Panc1 (cell line): ENCODE results near the gene TAS2R8. TPM values are rescaled to one million over a fixed set of nuclear protein-coding genes. Genes with fewer than 3 reads are reported as not detected.

Source experiments
- ATAC-seq: fragments of 200-7000 bp; cut with Tn5 transposase; 2 replicates; pipeline ENCODE4 v1.9.1; 2020; ENCODE audit warnings: mild to moderate bottlenecking, moderate library complexity
- BruUV-seq: library from RNA; stranded (reverse); fragments of 400-500 nt; replicated peaks from 2 replicates; lab custom pipeline; 2021; lab: Mats Ljungman, UMichigan
- CTCF ChIA-PET: fragments of 300-600 bp; sonication (Branson Sonifier 250); formaldehyde crosslinking; loops from one replicate; lab custom pipeline; 2022; ENCODE audit warnings: antibody characterized with exemption; lab: Charles Lee
- POLR2A ChIA-PET: fragments of 300-600 bp; sonication (Branson Sonifier 250); formaldehyde crosslinking; loops from one replicate; lab custom pipeline; 2022; ENCODE audit warnings: antibody characterized with exemption; lab: Charles Lee
- DNase-seq: peaks from one replicate; pipeline ENCODE4 v3.0.0-alpha.2; 2010; ENCODE audit warnings: low read depth, low spot score
- H3K27ac ChIP-seq: 2 replicates; pipeline ENCODE4 v1.5.1; 2011; ENCODE audit warnings: mild to moderate bottlenecking, low read length, inconsistent platforms
- H3K27me3 ChIP-seq: fragments of 200-500 bp; sonication (Bioruptor generic); 2 replicates; pipeline ENCODE4 v1.6.0; 2014; ENCODE audit warnings: low read length, inconsistent platforms; ENCODE audit not compliant: control insufficient read depth, insufficient read depth
- H3K36me3 ChIP-seq: fragments of 200-500 bp; sonication (Bioruptor generic); 2 replicates; pipeline ENCODE4 v1.5.1; 2014; ENCODE audit warnings: inconsistent platforms, mild to moderate bottlenecking, low read length, moderate library complexity; ENCODE audit not compliant: control insufficient read depth, insufficient read depth
- H3K4me1 ChIP-seq: 2 replicates; pipeline ENCODE4 v1.5.1; 2011; ENCODE audit warnings: inconsistent platforms, mild to moderate bottlenecking, low read length, moderate library complexity; ENCODE audit not compliant: control insufficient read depth, insufficient read depth
- H3K4me3 ChIP-seq, 2 experiments: 2 replicates each; pipeline ENCODE4 v1.5.1; 2011 to 2012; ENCODE audit warnings: low read depth in 2 of 2, low read length in 2 of 2, mild to moderate bottlenecking in 2 of 2, inconsistent platforms in 1 of 2, moderate library complexity in 1 of 2
- H3K9me3 ChIP-seq: fragments of 200-500 bp; sonication (Bioruptor generic); 2 replicates; pipeline ENCODE4 v1.5.1; 2014; ENCODE audit warnings: low read depth, mild to moderate bottlenecking, inconsistent platforms, low read length, moderate library complexity; ENCODE audit not compliant: control insufficient read depth, insufficient read depth
- POLR2AphosphoS5 ChIP-seq: IDR thresholded peaks from 2 replicates; pipeline ENCODE4 v1.6.1; 2012; ENCODE audit warnings: mild to moderate bottlenecking, low read depth, low read length, moderate library complexity
- SIN3A ChIP-seq: IDR thresholded peaks from 2 replicates; pipeline ENCODE4 v1.6.1; 2012; ENCODE audit warnings: low read depth, mild to moderate bottlenecking, low read length, moderate library complexity, borderline replicate concordance; ENCODE audit not compliant: insufficient read depth
- TCF7L2 ChIP-seq: IDR thresholded peaks from 2 replicates; pipeline ENCODE4 v1.6.1; 2011; ENCODE audit warnings: mild to moderate bottlenecking, low read depth, low read length, inconsistent platforms
- in situ Hi-C: cut with HindIII; loops from 2 replicates; pipeline ENCODE4 v1.10.0; 2016; ENCODE audit warnings: low sequenced_read_pairs, low pct_unique_long_range_greater_than_20kb
- intact Hi-C: fragments of 100-400 bp; cut with micrococcal nuclease; formaldehyde crosslinking; loops from one replicate; pipeline ENCODE4 v1.10.0; 2022; ENCODE audit not compliant: unreplicated experiment
- total RNA-seq: library from RNA; stranded (reverse); gene quantifications from one replicate; pipeline ENCODE4 v1.2.1, GENCODE V29; 2021; ENCODE audit not compliant: unreplicated experiment
- TF ChIP-seq, protein P1 (sequence below): fragments of 450-650 bp; IDR thresholded peaks from 2 replicates; pipeline ENCODE4 v1.5.1; 2017; ENCODE audit warnings: mild to moderate bottlenecking
- TF ChIP-seq, protein P2 (sequence below), 2 experiments: IDR thresholded peaks; 2 replicates each; pipeline ENCODE4 v1.6.1; 2011 to 2012; ENCODE audit warnings: low read depth in 2 of 2, control low read depth in 1 of 2, low read length in 1 of 2, mild to moderate bottlenecking in 1 of 2, moderate library complexity in 1 of 2; ENCODE audit not compliant: insufficient read depth in 1 of 2

Gene TAS2R8
- total RNA-seq, 1 experiment from 2014 or later: not detected

- BruUV-seq: no TSS peak
- ATAC-seq: no peak
- ChIA-PET POLR2A (no interaction called here), CTCF (no interaction called here)
- Histone ChIP-seq H3K4me1 (no peaks in the 10 kb centered on the region), H3K27me3 (no peaks in the 10 kb centered on the region), H3K4me3 (no peak overlapping the region), H3K9me3 (no peaks in the 10 kb centered on the region), H3K36me3 (no peaks in the 10 kb centered on the region), H3K27ac (no peak overlapping the region)
- in situ Hi-C loops: no loop called here
- intact Hi-C loops: no loop called here
- TF ChIP-seq, protein P1, sequence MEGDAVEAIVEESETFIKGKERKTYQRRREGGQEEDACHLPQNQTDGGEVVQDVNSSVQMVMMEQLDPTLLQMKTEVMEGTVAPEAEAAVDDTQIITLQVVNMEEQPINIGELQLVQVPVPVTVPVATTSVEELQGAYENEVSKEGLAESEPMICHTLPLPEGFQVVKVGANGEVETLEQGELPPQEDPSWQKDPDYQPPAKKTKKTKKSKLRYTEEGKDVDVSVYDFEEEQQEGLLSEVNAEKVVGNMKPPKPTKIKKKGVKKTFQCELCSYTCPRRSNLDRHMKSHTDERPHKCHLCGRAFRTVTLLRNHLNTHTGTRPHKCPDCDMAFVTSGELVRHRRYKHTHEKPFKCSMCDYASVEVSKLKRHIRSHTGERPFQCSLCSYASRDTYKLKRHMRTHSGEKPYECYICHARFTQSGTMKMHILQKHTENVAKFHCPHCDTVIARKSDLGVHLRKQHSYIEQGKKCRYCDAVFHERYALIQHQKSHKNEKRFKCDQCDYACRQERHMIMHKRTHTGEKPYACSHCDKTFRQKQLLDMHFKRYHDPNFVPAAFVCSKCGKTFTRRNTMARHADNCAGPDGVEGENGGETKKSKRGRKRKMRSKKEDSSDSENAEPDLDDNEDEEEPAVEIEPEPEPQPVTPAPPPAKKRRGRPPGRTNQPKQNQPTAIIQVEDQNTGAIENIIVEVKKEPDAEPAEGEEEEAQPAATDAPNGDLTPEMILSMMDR: no peak
- TF ChIP-seq, protein P2, sequence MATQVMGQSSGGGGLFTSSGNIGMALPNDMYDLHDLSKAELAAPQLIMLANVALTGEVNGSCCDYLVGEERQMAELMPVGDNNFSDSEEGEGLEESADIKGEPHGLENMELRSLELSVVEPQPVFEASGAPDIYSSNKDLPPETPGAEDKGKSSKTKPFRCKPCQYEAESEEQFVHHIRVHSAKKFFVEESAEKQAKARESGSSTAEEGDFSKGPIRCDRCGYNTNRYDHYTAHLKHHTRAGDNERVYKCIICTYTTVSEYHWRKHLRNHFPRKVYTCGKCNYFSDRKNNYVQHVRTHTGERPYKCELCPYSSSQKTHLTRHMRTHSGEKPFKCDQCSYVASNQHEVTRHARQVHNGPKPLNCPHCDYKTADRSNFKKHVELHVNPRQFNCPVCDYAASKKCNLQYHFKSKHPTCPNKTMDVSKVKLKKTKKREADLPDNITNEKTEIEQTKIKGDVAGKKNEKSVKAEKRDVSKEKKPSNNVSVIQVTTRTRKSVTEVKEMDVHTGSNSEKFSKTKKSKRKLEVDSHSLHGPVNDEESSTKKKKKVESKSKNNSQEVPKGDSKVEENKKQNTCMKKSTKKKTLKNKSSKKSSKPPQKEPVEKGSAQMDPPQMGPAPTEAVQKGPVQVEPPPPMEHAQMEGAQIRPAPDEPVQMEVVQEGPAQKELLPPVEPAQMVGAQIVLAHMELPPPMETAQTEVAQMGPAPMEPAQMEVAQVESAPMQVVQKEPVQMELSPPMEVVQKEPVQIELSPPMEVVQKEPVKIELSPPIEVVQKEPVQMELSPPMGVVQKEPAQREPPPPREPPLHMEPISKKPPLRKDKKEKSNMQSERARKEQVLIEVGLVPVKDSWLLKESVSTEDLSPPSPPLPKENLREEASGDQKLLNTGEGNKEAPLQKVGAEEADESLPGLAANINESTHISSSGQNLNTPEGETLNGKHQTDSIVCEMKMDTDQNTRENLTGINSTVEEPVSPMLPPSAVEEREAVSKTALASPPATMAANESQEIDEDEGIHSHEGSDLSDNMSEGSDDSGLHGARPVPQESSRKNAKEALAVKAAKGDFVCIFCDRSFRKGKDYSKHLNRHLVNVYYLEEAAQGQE (IDR thresholded peaks at IDR 0.05; ENCODE audit: insufficient read depth in 1 of 2, low read depth in 2 of 2, low read length in 1 of 2): no peak
- TF ChIP-seq TCF7L2 (no peak), POLR2AphosphoS5 (no peak), SIN3A (no peak)
- DNase-seq: no peak
These were observed 46.7 kb upstream of the TAS2R8 start for GRCh38 chr12:10853776-10854175.

- no peak overlapping the region for H3K27ac ChIP-seq
- H3K4me1 ChIP-seq: no peaks in the 10 kb centered on the region
- intact Hi-C loops (no loop called here), in situ Hi-C loops (no loop called here)
- ATAC-seq (no peak), DNase-seq (no peak)
- CTCF ChIA-PET: no interaction called here
- no peaks in the 10 kb centered on the region for H3K27me3 ChIP-seq
- BruUV-seq: no TSS peak
- no peak overlapping the region for H3K4me3 ChIP-seq
- POLR2A ChIA-PET: no interaction called here
- TF ChIP-seq, protein P2 (IDR thresholded peaks at IDR 0.05; ENCODE audit: insufficient read depth in 1 of 2, low read depth in 2 of 2, low read length in 1 of 2): no peak
- TF ChIP-seq SIN3A (no peak), POLR2AphosphoS5 (no peak), TCF7L2 (no peak)
- TF ChIP-seq, protein P1: no peak
- H3K36me3 ChIP-seq: no peaks in the 10 kb centered on the region
- no peaks in the 10 kb centered on the region for H3K9me3 ChIP-seq
These were observed 44.3 kb upstream of the TAS2R8 start for GRCh38 chr12:10851243-10851858.
